HCT116 (cell line): ENCODE measurements around the gene CDCP2.

Experiments used
- CEBPB ChIP-seq: IDR thresholded peaks from 2 replicates; pipeline ENCODE4 v1.6.1; 2012; ENCODE audit warnings: low read depth
- CTCF ChIP-seq, 3 experiments: fragments of 200-600 bp in 1 of 3; sonication (generic) in 1 of 3; IDR thresholded peaks in 2 of 3; conservative IDR thresholded peaks in 1 of 3; 2 replicates each; pipeline ENCODE4 v1.5.1; 2012 to 2017; ENCODE audit warnings: low read depth in 2 of 3, low read length in 2 of 3, antibody characterized with exemption in 1 of 3, borderline replicate concordance in 1 of 3, control low read depth in 1 of 3, mild to moderate bottlenecking in 1 of 3, mixed read lengths in 1 of 3, mixed run types in 1 of 3, moderate library complexity in 1 of 3; ENCODE audit not compliant: insufficient read depth in 1 of 3
- MAX ChIP-seq: IDR thresholded peaks from 2 replicates; pipeline ENCODE4 v1.6.1; 2012
- POLR2A ChIP-seq: IDR thresholded peaks from 2 replicates; pipeline ENCODE4 v1.7.0; 2011; ENCODE audit warnings: borderline replicate concordance; ENCODE audit not compliant: insufficient read depth, insufficient read length; ENCODE audit errors: extremely low read depth
- POLR2AphosphoS5 ChIP-seq: IDR thresholded peaks from 2 replicates; pipeline ENCODE4 v1.6.1; 2011; ENCODE audit warnings: mild to moderate bottlenecking, low read depth, low read length, moderate library complexity
- SIN3A ChIP-seq: IDR thresholded peaks from 2 replicates; pipeline ENCODE4 v1.6.1; 2012; ENCODE audit warnings: low read depth
- YY1 ChIP-seq: IDR thresholded peaks from 2 replicates; pipeline ENCODE4 v1.6.1; 2011; ENCODE audit warnings: low read length, low read depth, moderate library complexity, mild to moderate bottlenecking; ENCODE audit not compliant: insufficient replicate concordance; ENCODE audit errors: extremely low read depth
- ZBTB33 ChIP-seq: IDR thresholded peaks from 2 replicates; pipeline ENCODE4 v1.6.1; 2011; ENCODE audit warnings: mild to moderate bottlenecking, low read length, moderate library complexity; ENCODE audit not compliant: insufficient replicate concordance; ENCODE audit errors: extremely low read depth

GRCh38 chr1:54111624-54112023, 41.2 kb downstream of the CDCP2 start:
- TF ChIP-seq CTCF (IDR thresholded peaks at IDR 0.05 in 2 of 3, conservative IDR thresholded peaks at IDR 0.05 in 1 of 3; ENCODE audit: borderline replicate concordance in 1 of 3, insufficient read depth in 1 of 3, low read depth in 2 of 3, low read length in 2 of 3) (no peak), MAX (no peak), POLR2A (no peak), ZBTB33 (no peak), YY1 (no peak), SIN3A (no peak), CEBPB (no peak), POLR2AphosphoS5 (no peak)
